Choroid plexus epithelial cell (primary cell): Measurements from ENCODE around the gene UPK3A.

Experiments used
- DNase-seq: peaks from one replicate; pipeline ENCODE4 v3.0.0-alpha.2; 2010; ENCODE audit warnings: low read depth
- H3K4me3 ChIP-seq: 2 replicates; pipeline ENCODE4 v1.5.1; 2011; ENCODE audit warnings: low read depth, mild to moderate bottlenecking, control low read depth, low read length, moderate library complexity
- CTCF ChIP-seq: conservative IDR thresholded peaks from 2 replicates; pipeline ENCODE4 v1.5.1; 2011; ENCODE audit warnings: low read depth, mild to moderate bottlenecking, control low read depth, inconsistent platforms, low read length, moderate library complexity

The UPK3A gene

GRCh38 chr22:45261407-45262088, 23.2 kb upstream of the UPK3A start:
- DNase-seq = no peak

GRCh38 chr22:45262195-45262930, 22.4 kb upstream of the UPK3A start:
- TF ChIP-seq CTCF = no peak
- no peak for DNase-seq
- no peak overlapping the region for H3K4me3 ChIP-seq

More at GRCh38 chr22:45261407-45262088, 23.2 kb upstream of the UPK3A start:
- no peak for TF ChIP-seq CTCF
- H3K4me3 ChIP-seq = no peak overlapping the region

GRCh38 chr22:45262931-45263462, 21.8 kb upstream of the UPK3A start:
- TF ChIP-seq CTCF = no peak
- H3K4me3 ChIP-seq = no peak overlapping the region
- DNase-seq = no peak

GRCh38 chr22:45263463-45264269, 21.1 kb upstream of the UPK3A start:
- peak; percentile 86 for TF ChIP-seq CTCF
- DNase-seq = peak; percentile 88
- H3K4me3 ChIP-seq = no peak overlapping the region

GRCh38 chr22:45265535-45265934, 19.2 kb upstream of the UPK3A start:
- DNase-seq = peak; percentile 62
- H3K4me3 ChIP-seq = no peak overlapping the region
- no peak for TF ChIP-seq CTCF

GRCh38 chr22:45268167-45268957, 16.4 kb upstream of the UPK3A start:
- TF ChIP-seq CTCF = no peak
- peak overlapping the region; percentile 57 for H3K4me3 ChIP-seq
- no peak for DNase-seq
